ENCODE measurements around the gene CFAP299.

CFAP299 gene

GRCh38 chr4:80576796-80577195 is 241.3 kb downstream of the CFAP299 start:
- H3K9ac ChIP-seq (ENCODE audit: low read length): no peak overlapping the region
- no peaks in the 10 kb centered on the region for H3K9me3 ChIP-seq (ENCODE audit: low read length)
- no peak overlapping the region for H3K27ac ChIP-seq (ENCODE audit: low read depth, low read length)
- H3K27me3 ChIP-seq (ENCODE audit: control insufficient read depth in 1 of 2, insufficient read depth in 2 of 2, low read length in 2 of 2): no peaks in the 10 kb centered on the region
- no peaks in the 10 kb centered on the region for H3K36me3 ChIP-seq (ENCODE audit: insufficient read depth, low read length)
- no peaks in the 10 kb centered on the region for H3K4me1 ChIP-seq (ENCODE audit: insufficient read depth, low read length)
- no peak overlapping the region for H3K4me3 ChIP-seq (ENCODE audit: low read depth in 1 of 2, low read length in 2 of 2)

GRCh38 chr4:80578001-80578400 is 242.5 kb downstream of the CFAP299 start:
- H3K27ac ChIP-seq (ENCODE audit: low read depth, low read length): no peak overlapping the region
- no peak overlapping the region for H3K4me3 ChIP-seq (ENCODE audit: low read depth in 1 of 2, low read length in 2 of 2)
- no peaks in the 10 kb centered on the region for H3K27me3 ChIP-seq (ENCODE audit: control insufficient read depth in 1 of 2, insufficient read depth in 2 of 2, low read length in 2 of 2)

GRCh38 chr4:80585542-80585941 is 250.0 kb downstream of the CFAP299 start:
- Histone ChIP-seq H3K4me3 (ENCODE audit: low read depth in 1 of 2, low read length in 2 of 2) (no peak overlapping the region), H3K9ac (ENCODE audit: low read length) (no peak overlapping the region), H3K4me1 (ENCODE audit: insufficient read depth, low read length) (no peaks in the 10 kb centered on the region), H3K9me3 (ENCODE audit: low read length) (no peaks in the 10 kb centered on the region), H3K27me3 (ENCODE audit: control insufficient read depth in 1 of 2, insufficient read depth in 2 of 2, low read length in 2 of 2) (no peaks in the 10 kb centered on the region), H3K36me3 (ENCODE audit: insufficient read depth, low read length) (no peaks in the 10 kb centered on the region), H3K27ac (ENCODE audit: low read depth, low read length) (no peak overlapping the region)

More at GRCh38 chr4:80578001-80578400, 242.5 kb downstream of the CFAP299 start:
- Histone ChIP-seq H3K9me3 (ENCODE audit: low read length) (no peaks in the 10 kb centered on the region), H3K4me1 (ENCODE audit: insufficient read depth, low read length) (no peaks in the 10 kb centered on the region), H3K36me3 (ENCODE audit: insufficient read depth, low read length) (no peaks in the 10 kb centered on the region), H3K9ac (ENCODE audit: low read length) (no peak overlapping the region)

- Histone ChIP-seq H3K9ac (ENCODE audit: low read length) (no peak overlapping the region), H3K4me3 (ENCODE audit: low read depth in 1 of 2, low read length in 2 of 2) (no peak overlapping the region), H3K4me1 (ENCODE audit: insufficient read depth, low read length) (no peaks in the 10 kb centered on the region)
Measured at GRCh38 chr4:80586716-80587115, 251.2 kb downstream of the CFAP299 start.

GRCh38 chr4:80587871-80588385 is 252.4 kb downstream of the CFAP299 start:
- Histone ChIP-seq H3K4me3 (ENCODE audit: low read depth in 1 of 2, low read length in 2 of 2) (no peak overlapping the region), H3K9me3 (ENCODE audit: low read length) (no peaks in the 10 kb centered on the region), H3K27me3 (ENCODE audit: control insufficient read depth in 1 of 2, insufficient read depth in 2 of 2, low read length in 2 of 2) (no peaks in the 10 kb centered on the region), H3K27ac (ENCODE audit: low read depth, low read length) (no peak overlapping the region), H3K4me1 (ENCODE audit: insufficient read depth, low read length) (no peaks in the 10 kb centered on the region), H3K36me3 (ENCODE audit: insufficient read depth, low read length) (no peaks in the 10 kb centered on the region), H3K9ac (ENCODE audit: low read length) (no peak overlapping the region)

More at GRCh38 chr4:80586716-80587115, 251.2 kb downstream of the CFAP299 start:
- Histone ChIP-seq H3K27me3 (ENCODE audit: control insufficient read depth in 1 of 2, insufficient read depth in 2 of 2, low read length in 2 of 2) (no peaks in the 10 kb centered on the region), H3K9me3 (ENCODE audit: low read length) (no peaks in the 10 kb centered on the region), H3K36me3 (ENCODE audit: insufficient read depth, low read length) (no peaks in the 10 kb centered on the region), H3K27ac (ENCODE audit: low read depth, low read length) (no peak overlapping the region)

- Histone ChIP-seq H3K27me3 (ENCODE audit: control insufficient read depth in 1 of 2, insufficient read depth in 2 of 2, low read length in 2 of 2) (no peaks in the 10 kb centered on the region), H3K36me3 (ENCODE audit: insufficient read depth, low read length) (no peaks in the 10 kb centered on the region), H3K9me3 (ENCODE audit: low read length) (no peaks in the 10 kb centered on the region), H3K4me3 (ENCODE audit: low read depth in 1 of 2, low read length in 2 of 2) (no peak overlapping the region), H3K27ac (ENCODE audit: low read depth, low read length) (no peak overlapping the region), H3K9ac (ENCODE audit: low read length) (no peak overlapping the region), H3K4me1 (ENCODE audit: insufficient read depth, low read length) (no peaks in the 10 kb centered on the region)
Measured at GRCh38 chr4:80592950-80593349, 257.4 kb downstream of the CFAP299 start.

- Histone ChIP-seq H3K4me1 (ENCODE audit: insufficient read depth, low read length) (no peaks in the 10 kb centered on the region), H3K4me3 (ENCODE audit: low read depth in 1 of 2, low read length in 2 of 2) (no peak overlapping the region), H3K27ac (ENCODE audit: low read depth, low read length) (no peak overlapping the region), H3K9me3 (ENCODE audit: low read length) (no peaks in the 10 kb centered on the region), H3K9ac (ENCODE audit: low read length) (no peak overlapping the region), H3K36me3 (ENCODE audit: insufficient read depth, low read length) (no peaks in the 10 kb centered on the region), H3K27me3 (ENCODE audit: control insufficient read depth in 1 of 2, insufficient read depth in 2 of 2, low read length in 2 of 2) (no peaks in the 10 kb centered on the region)
Measured at GRCh38 chr4:80594701-80595100, 259.2 kb downstream of the CFAP299 start.

GRCh38 chr4:80608281-80608980 is 272.9 kb downstream of the CFAP299 start:
- H3K36me3 ChIP-seq (ENCODE audit: insufficient read depth, low read length): no peaks in the 10 kb centered on the region
- H3K9me3 ChIP-seq (ENCODE audit: low read length): no peaks in the 10 kb centered on the region
- peaks cover 18% of the 10 kb centered on the region for H3K4me1 ChIP-seq (ENCODE audit: insufficient read depth, low read length)
- H3K27ac ChIP-seq (ENCODE audit: low read depth, low read length): no peak overlapping the region
- no peak overlapping the region for H3K4me3 ChIP-seq (ENCODE audit: low read depth in 1 of 2, low read length in 2 of 2)
- H3K9ac ChIP-seq (ENCODE audit: low read length): no peak overlapping the region
- no peaks in the 10 kb centered on the region for H3K27me3 ChIP-seq (ENCODE audit: control insufficient read depth in 1 of 2, insufficient read depth in 2 of 2, low read length in 2 of 2)

- Histone ChIP-seq H3K4me1 (ENCODE audit: insufficient read depth, low read length) (peaks cover 18% of the 10 kb centered on the region), H3K9ac (ENCODE audit: low read length) (no peak overlapping the region), H3K9me3 (ENCODE audit: low read length) (no peaks in the 10 kb centered on the region), H3K27ac (ENCODE audit: low read depth, low read length) (no peak overlapping the region), H3K36me3 (ENCODE audit: insufficient read depth, low read length) (no peaks in the 10 kb centered on the region), H3K4me3 (ENCODE audit: low read depth in 1 of 2, low read length in 2 of 2) (no peak overlapping the region), H3K27me3 (ENCODE audit: control insufficient read depth in 1 of 2, insufficient read depth in 2 of 2, low read length in 2 of 2) (no peaks in the 10 kb centered on the region)
Measured at GRCh38 chr4:80610199-80610598, 274.7 kb downstream of the CFAP299 start.

GRCh38 chr4:80610845-80611677 is 275.5 kb downstream of the CFAP299 start:
- Histone ChIP-seq H3K27ac (ENCODE audit: low read depth, low read length) (no peak overlapping the region), H3K4me1 (ENCODE audit: insufficient read depth, low read length) (peaks cover 18% of the 10 kb centered on the region), H3K36me3 (ENCODE audit: insufficient read depth, low read length) (no peaks in the 10 kb centered on the region), H3K9me3 (ENCODE audit: low read length) (no peaks in the 10 kb centered on the region), H3K9ac (ENCODE audit: low read length) (no peak overlapping the region), H3K27me3 (ENCODE audit: control insufficient read depth in 1 of 2, insufficient read depth in 2 of 2, low read length in 2 of 2) (no peaks in the 10 kb centered on the region), H3K4me3 (ENCODE audit: low read depth in 1 of 2, low read length in 2 of 2) (no peak overlapping the region)

- Histone ChIP-seq H3K9me3 (ENCODE audit: low read length) (no peaks in the 10 kb centered on the region), H3K27ac (ENCODE audit: low read depth, low read length) (no peak overlapping the region), H3K36me3 (ENCODE audit: insufficient read depth, low read length) (no peaks in the 10 kb centered on the region), H3K4me1 (ENCODE audit: insufficient read depth, low read length) (peaks cover 18% of the 10 kb centered on the region), H3K27me3 (ENCODE audit: control insufficient read depth in 1 of 2, insufficient read depth in 2 of 2, low read length in 2 of 2) (no peaks in the 10 kb centered on the region), H3K4me3 (ENCODE audit: low read depth in 1 of 2, low read length in 2 of 2) (no peak overlapping the region), H3K9ac (ENCODE audit: low read length) (no peak overlapping the region)
Measured at GRCh38 chr4:80611678-80611979, 276.1 kb downstream of the CFAP299 start.
